M059J (cell line): ENCODE data around the gene KATNA1. TPM values are rescaled to one million over a fixed set of nuclear protein-coding genes. Genes with fewer than 3 reads are reported as not detected.
A peak's percentile ranks its signal among the peaks of the same experiment; 100 is the strongest.
"Not testable (repeated sequence)": the region's sequence is repeated elsewhere in the genome, so short reads cannot be mapped to it uniquely, and the experiment has no call there.

Source experiments
- DNase-seq: peaks from one replicate; pipeline ENCODE4 v3.0.0-alpha.2; 2012; ENCODE audit warnings: low read depth
- total RNA-seq: library from RNA; depleted of rRNA; stranded (reverse); fragments of >200 nt; shearing (Covaris generic); gene quantifications from 2 replicates; pipeline ENCODE4 v1.2.3, GENCODE V29; 2014; rRNA removed

KATNA1 gene
- 19.4 and 33.9 TPM in 2 replicates for total RNA-seq

- peak; percentile 91 for DNase-seq
These were observed at the start of gene KATNA1 for GRCh38 chr6:149648148-149649145. KATNA1 (minus strand) TSS chr6:149648714; CDS start chr6:149638547, 10,167 bp downstream.

GRCh38 chr6:149698175-149698574 is 49.7 kb upstream of the KATNA1 start:
- DNase-seq, result no peak

DNA sequence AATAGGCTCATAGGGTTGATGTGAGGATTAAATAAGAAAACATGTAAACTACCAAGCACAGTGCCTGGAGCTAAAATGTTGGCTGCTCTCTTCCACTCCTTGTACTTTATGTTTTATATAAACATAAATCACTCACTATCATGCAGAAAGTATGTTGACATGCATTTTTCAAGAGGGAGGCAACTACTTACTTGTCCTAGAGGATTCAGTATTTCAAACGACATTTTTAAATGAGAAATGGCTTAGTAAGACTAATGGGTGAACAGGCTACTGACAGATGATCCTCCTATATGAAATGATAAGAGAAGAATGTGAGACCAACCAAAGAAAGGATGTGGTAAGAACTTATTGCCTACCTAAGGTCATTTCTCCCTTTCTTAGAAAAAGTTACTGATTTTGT is 48.4 kb upstream of the KATNA1 start:
- DNase-seq, result peak; percentile 62

DNA sequence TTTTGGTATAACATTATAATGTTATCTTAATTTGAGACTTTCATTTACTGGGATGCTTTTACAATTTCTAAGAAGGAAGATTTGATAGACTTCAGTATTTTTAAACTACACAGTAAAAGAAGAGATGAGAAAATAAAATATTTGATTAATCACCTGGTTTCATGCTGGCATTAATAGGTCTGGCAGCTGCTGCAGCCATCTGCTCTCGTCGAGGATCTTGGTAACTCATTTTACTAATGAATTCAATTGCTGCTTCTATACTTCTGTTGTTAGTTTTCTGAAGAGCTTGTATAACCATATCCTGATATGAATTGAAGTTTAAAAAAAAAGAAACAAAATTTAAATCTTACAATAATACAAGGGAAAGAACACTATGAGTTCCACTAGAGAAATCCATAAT is 46.4 kb upstream of the KATNA1 start:
- no peak for DNase-seq

DNA sequence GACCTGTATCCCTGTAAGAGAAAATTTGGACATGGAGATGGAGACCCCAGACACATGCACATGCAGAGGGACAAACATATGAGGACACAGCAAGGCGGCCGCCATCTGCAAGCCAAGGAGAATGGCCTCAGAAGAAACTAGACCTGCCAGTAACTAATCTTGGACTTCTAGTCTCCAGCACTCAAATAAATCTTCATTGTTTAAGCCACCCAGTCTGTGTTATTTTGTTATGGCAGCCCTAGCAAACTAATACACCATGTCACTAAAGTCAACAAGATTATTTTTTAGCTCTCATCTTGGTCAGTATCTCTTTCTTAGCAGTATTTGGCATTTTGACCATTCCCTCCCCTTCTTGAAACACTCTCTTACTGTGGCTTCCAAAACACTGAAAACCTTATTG is 42.7 kb upstream of the KATNA1 start:
- DNase-seq, result no peak

- DNase-seq, result no peak
These were observed 37.7 kb upstream of the KATNA1 start for GRCh38 chr6:149686230-149686629.

GRCh38 chr6:149683256-149683859 is 34.8 kb upstream of the KATNA1 start:
- no peak for DNase-seq

GRCh38 chr6:149681845-149682244 is 33.3 kb upstream of the KATNA1 start:
- DNase-seq, result not testable (repeated sequence)

GRCh38 chr6:149681209-149681608 is 32.7 kb upstream of the KATNA1 start:
- no peak for DNase-seq

- DNase-seq, result no peak
These were observed 32.0 kb upstream of the KATNA1 start for GRCh38 chr6:149680503-149680902.

DNA sequence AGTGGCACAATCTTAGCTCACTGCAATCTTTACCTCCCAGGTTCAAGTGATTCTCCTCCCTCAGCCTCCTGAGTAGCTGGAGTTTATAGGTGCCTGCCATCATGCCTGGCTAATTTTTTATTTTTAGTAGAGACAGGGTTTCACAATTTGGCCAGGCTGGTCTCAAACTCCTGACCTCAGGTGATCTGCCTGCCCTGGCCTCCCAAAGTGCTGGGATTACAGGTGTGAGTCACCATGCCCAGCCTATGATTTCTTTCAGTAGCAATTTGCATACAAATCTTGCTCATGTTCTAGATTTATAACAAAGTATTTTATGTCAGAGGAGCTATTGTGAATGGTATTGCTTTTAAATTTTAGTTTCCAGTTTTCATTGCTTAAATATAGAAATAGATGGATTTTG is 23.8 kb upstream of the KATNA1 start:
- not testable (repeated sequence) for DNase-seq

DNA sequence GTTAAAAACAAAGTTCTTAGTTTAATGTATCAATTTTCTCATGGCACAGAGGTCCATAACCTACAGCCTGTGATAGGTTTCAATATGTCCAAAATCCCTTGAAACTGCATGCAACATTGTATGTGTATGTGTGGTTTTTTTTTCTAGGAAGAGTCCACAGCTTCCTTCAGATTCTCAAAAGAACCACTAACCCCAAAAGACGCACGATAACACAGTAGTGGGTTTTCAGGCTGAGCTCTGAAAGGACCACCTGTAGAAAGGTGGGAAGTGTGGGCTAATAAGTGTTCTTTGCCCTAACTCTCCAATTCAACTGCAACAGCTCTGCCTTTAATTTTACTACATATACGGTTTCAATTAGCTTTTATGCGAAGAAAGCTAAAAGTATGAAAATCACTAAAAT is 11.5 kb upstream of the KATNA1 start:
- DNase-seq, result no peak

DNA sequence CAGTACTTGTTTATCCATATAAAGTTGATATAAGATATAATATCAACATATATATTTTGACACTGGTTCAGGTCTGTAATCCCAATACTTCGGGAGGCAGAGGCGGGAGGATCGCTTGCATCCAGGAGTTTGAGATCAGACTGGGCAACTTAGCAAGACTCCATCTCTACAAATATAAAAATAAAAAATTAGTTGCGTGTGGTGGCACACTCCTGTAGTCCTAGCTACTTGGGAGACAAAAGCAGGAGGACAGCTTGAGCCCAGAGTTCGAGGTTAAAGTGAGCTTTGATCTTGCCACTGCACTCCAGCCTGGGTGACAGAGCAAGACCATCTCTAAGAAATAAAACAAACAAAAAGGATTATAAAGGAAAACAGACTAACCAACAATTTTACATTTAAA is 8.9 kb upstream of the KATNA1 start:
- DNase-seq, result no peak

DNA sequence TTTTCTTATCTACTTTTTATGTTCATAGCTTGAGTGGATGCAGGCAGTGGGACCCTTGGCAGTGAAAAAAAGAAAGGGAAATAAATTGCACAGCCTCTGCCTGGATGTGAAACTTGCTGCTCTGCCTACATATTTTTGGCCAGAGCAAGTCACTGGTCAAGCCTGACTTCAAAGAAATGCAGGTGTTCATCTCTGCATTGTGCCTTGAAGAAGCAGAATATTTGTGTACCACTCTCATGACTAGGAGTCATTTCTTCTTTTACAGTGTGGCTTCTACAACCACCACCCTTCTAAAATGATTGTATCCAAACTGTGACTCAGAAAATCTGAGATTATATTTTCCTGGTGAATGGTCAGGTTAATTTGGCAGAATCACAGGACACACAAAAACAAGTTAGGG is 2.5 kb upstream of the KATNA1 start:
- DNase-seq, result peak; percentile 9

- DNase-seq, result no peak
These were observed 1.9 kb downstream of the KATNA1 start for GRCh38 chr6:149646599-149646998.

GRCh38 chr6:149642829-149643580 is 5.5 kb downstream of the KATNA1 start:
- no peak for DNase-seq

DNA sequence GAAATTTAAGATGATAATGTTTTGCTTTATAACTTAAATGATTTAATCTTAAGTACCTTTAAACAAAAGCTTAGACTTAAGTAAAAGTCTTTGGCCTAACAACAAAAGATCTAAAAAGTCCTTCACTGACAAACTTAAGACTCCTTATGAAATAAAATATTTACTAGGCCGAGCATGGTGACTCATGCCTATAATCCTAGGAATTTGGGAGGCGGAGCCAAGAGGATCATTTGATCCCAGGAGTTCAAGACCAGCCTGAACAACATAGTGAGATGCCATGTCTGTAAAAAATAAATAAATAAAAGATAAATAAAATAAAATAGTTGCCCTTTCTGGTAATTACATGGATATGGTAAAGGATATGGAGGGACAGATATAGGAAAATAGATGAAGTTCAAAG is 12.4 kb downstream of the KATNA1 start:
- DNase-seq, result peak; percentile 83

- no peak for DNase-seq
These were observed 14.2 kb downstream of the KATNA1 start for GRCh38 chr6:149634315-149634714.

GRCh38 chr6:149628875-149629510 is 19.5 kb downstream of the KATNA1 start:
- DNase-seq, result no peak

- no peak for DNase-seq
These were observed 20.8 kb downstream of the KATNA1 start for GRCh38 chr6:149627672-149628071.

DNA sequence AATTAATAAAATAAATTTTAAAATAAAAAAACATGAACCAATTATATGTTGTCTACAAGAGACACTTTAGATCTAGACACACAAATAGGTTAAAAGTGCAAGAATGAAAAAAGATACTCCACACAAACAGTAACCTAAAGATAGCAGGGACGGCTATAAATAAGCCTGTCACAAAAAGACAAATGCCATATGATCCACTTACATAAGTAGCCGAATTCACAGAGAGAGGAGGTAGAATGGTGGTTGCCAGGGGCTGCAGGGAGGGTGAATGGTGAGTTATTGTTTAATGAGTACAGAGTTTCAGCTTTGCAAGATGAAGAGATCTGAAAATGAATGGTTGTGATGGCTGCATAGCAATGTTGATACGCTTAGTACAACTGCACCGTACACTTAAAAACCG is 32.7 kb downstream of the KATNA1 start:
- DNase-seq, result no peak

DNA sequence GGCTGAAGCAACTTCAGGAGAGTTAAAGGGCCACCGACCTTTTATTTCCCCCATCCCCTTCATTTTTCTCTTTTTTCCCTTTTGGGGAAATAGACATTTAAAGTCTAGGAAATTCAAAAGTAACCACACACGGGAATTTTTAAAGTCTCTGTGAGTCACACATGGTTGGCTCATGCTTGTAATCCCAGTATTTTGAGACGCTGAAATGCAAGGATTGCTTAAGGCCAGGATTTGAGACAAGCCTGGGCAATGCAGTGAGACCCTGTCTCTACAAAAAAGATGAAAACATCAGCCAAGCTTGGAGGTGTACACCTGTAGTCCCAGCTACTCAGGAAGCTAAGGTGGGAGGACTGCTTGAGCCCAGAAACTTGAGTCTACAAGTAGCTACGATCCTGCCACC is 34.2 kb downstream of the KATNA1 start:
- DNase-seq, result peak; percentile 9
